NCI-H1930 (cell line): Measurements from ENCODE around the gene DNAJC6.
"Not testable (repeated sequence)": the region's sequence is repeated elsewhere in the genome, so short reads cannot be mapped to it uniquely, and the experiment has no call there.

Experiments
- DNase-seq, 2 experiments: peaks; one replicate each; lab custom pipeline; 2025; lab: John Stamatoyannopoulos, UW

The DNAJC6 gene

GRCh38 chr1:65309304-65310077 is at the start of gene DNAJC6:
Gene DNAJC6, plus strand, starts transcription at chr1:65309543. Its CDS starts 203 bp downstream, at chr1:65309746.
- peak; percentile 70 to 74 for DNase-seq

- no peak for DNase-seq
These were observed 49.5 kb upstream of the DNAJC6 start for GRCh38 chr1:65259816-65260215.

- no peak for DNase-seq
These were observed 48.4 kb upstream of the DNAJC6 start for GRCh38 chr1:65260851-65261473.

- no peak for DNase-seq
These were observed 46.1 kb upstream of the DNAJC6 start for GRCh38 chr1:65263286-65263685.

- peak; percentile 11 to 41 for DNase-seq
These were observed 45.0 kb upstream of the DNAJC6 start for GRCh38 chr1:65264197-65264929.

GRCh38 chr1:65265296-65265650 is 44.1 kb upstream of the DNAJC6 start:
- no peak for DNase-seq

GRCh38 chr1:65265651-65266351 is 43.5 kb upstream of the DNAJC6 start:
- DNase-seq = peak; percentile 64 to 70

GRCh38 chr1:65266476-65266875 is 42.9 kb upstream of the DNAJC6 start:
- DNase-seq = no peak

- DNase-seq = no peak
These were observed 42.1 kb upstream of the DNAJC6 start for GRCh38 chr1:65267271-65267670.

- DNase-seq = peak in 1 of 2 experiments; percentile 11
These were observed 41.7 kb upstream of the DNAJC6 start for GRCh38 chr1:65267683-65268082.

- no peak for DNase-seq
These were observed 39.7 kb upstream of the DNAJC6 start for GRCh38 chr1:65269612-65270011.

GRCh38 chr1:65276197-65276939 is 33.0 kb upstream of the DNAJC6 start:
- no peak for DNase-seq

GRCh38 chr1:65277605-65278347 is 31.6 kb upstream of the DNAJC6 start:
- no peak for DNase-seq

- no peak for DNase-seq
These were observed 30.8 kb upstream of the DNAJC6 start for GRCh38 chr1:65278376-65279069.

- DNase-seq = no peak
These were observed 30.1 kb upstream of the DNAJC6 start for GRCh38 chr1:65279070-65279779.

GRCh38 chr1:65281846-65282245 is 27.5 kb upstream of the DNAJC6 start:
- DNase-seq = no peak

GRCh38 chr1:65284229-65284628 is 25.1 kb upstream of the DNAJC6 start:
- DNase-seq = no peak

GRCh38 chr1:65289449-65289848 is 19.9 kb upstream of the DNAJC6 start:
- DNase-seq = no peak

- not testable (repeated sequence) for DNase-seq
These were observed 17.5 kb upstream of the DNAJC6 start for GRCh38 chr1:65291818-65292217.
